ENCODE measurements around the gene TOM1L2. TPM values are rescaled to one million over a fixed set of nuclear protein-coding genes. Genes with fewer than 3 reads are reported as not detected.

Gene TOM1L2
- total and polyA plus RNA-seq, 12 donors = 46.4 to 331 (median 273) TPM

- TF ChIP-seq CTCF (IDR thresholded peaks at IDR 0.05) = no peak
- H3K27ac ChIP-seq = no peak overlapping the region
- no peaks in the 10 kb centered on the region for H3K4me1 ChIP-seq
- no peak for ATAC-seq
- 88 to 90% methylated on average over 7 of the region's 7 CpGs for WGBS, 2 donors
- no peak for DNase-seq
- H3K4me3 ChIP-seq = no peak overlapping the region
- intact Hi-C loops (cut with DNase I) = no loop called here
- H3K27me3 ChIP-seq = no peaks in the 10 kb centered on the region
- peaks cover 0 to 3% (median 0%) of the 10 kb centered on the region in 9 donors for H3K36me3 ChIP-seq
- H3K9me3 ChIP-seq = no peaks in the 10 kb centered on the region
Observed at GRCh38 chr17:17988427-17988945, 16.3 kb upstream of the TOM1L2 start.

GRCh38 chr17:17987901-17988300 lies 15.7 kb upstream of the TOM1L2 start:
- H3K4me1 ChIP-seq = no peaks in the 10 kb centered on the region
- no peak for TF ChIP-seq CTCF (IDR thresholded peaks at IDR 0.05)
- WGBS, 2 donors = 88 to 91% methylated on average over 14 of the region's 14 CpGs
- no peaks in the 10 kb centered on the region for H3K9me3 ChIP-seq
- no peak overlapping the region for H3K4me3 ChIP-seq
- DNase-seq (no peak), ATAC-seq (no peak)
- H3K27me3 ChIP-seq = no peaks in the 10 kb centered on the region
- no peak overlapping the region for H3K27ac ChIP-seq
- H3K36me3 ChIP-seq = peaks cover 0 to 3% (median 0%) of the 10 kb centered on the region in 9 donors
- intact Hi-C loops (cut with DNase I) = no loop called here

GRCh38 chr17:17987187-17987896 lies 15.1 kb upstream of the TOM1L2 start:
- DNase-seq (no peak), ATAC-seq (no peak)
- H3K4me1 ChIP-seq = no peaks in the 10 kb centered on the region
- no peaks in the 10 kb centered on the region for H3K9me3 ChIP-seq
- no peak for TF ChIP-seq CTCF (IDR thresholded peaks at IDR 0.05)
- WGBS, 2 donors = 87 to 88% methylated on average over 7 of the region's 7 CpGs
- no peaks in the 10 kb centered on the region for H3K27me3 ChIP-seq
- intact Hi-C loops (cut with DNase I) = no loop called here
- no peak overlapping the region for H3K4me3 ChIP-seq
- no peak overlapping the region for H3K27ac ChIP-seq
- H3K36me3 ChIP-seq = peaks cover 0 to 3% (median 0%) of the 10 kb centered on the region in 9 donors

GRCh38 chr17:17985555-17985954 lies 13.4 kb upstream of the TOM1L2 start:
- intact Hi-C loops (cut with DNase I) = no loop called here
- no peaks in the 10 kb centered on the region for H3K27me3 ChIP-seq
- TF ChIP-seq CTCF (IDR thresholded peaks at IDR 0.05) = peak in 3 of 9 donors; percentile 12 to 16 (median 14)
- peaks cover 0 to 3% (median 0%) of the 10 kb centered on the region in 9 donors for H3K36me3 ChIP-seq
- no peak overlapping the region for H3K4me3 ChIP-seq
- no peaks in the 10 kb centered on the region for H3K4me1 ChIP-seq
- DNase-seq = no peak
- 78 to 86% methylated on average over 3 of the region's 3 CpGs for WGBS, 2 donors
- H3K9me3 ChIP-seq = no peaks in the 10 kb centered on the region
- H3K27ac ChIP-seq = no peak overlapping the region
- no peak for ATAC-seq

Measured in heart right ventricle (tissue), 16 donors.